Activated T-helper 1 cell treated with anti-CD3 and anti-CD28 coated beads, Interleukin-2, amount 50 U/mL, for 16 hours (primary cell): ENCODE results near the gene PLEKHA7.

Experiments
- DNase-seq, 2 donors: peaks; one replicate each; pipeline ENCODE4 v3.0.0-alpha.2; 2020; ENCODE audit warnings: low read depth in 1 of 2, low spot score in 1 of 2

Gene PLEKHA7

GRCh38 chr11:16776711-16777612 is 237.3 kb downstream of the PLEKHA7 start:
- no peak for DNase-seq

- no peak for DNase-seq
Measured at GRCh38 chr11:16775614-16776283, 238.5 kb downstream of the PLEKHA7 start.

GRCh38 chr11:16774936-16775613 is 239.1 kb downstream of the PLEKHA7 start:
- no peak for DNase-seq

GRCh38 chr11:16773981-16774935 is 240.0 kb downstream of the PLEKHA7 start:
- no peak for DNase-seq

GRCh38 chr11:16772141-16772512 is 242.1 kb downstream of the PLEKHA7 start:
- no peak for DNase-seq

- no peak for DNase-seq
Measured at GRCh38 chr11:16771350-16772140, 242.7 kb downstream of the PLEKHA7 start.

- DNase-seq, result no peak
Measured at GRCh38 chr11:16770016-16770415, 244.2 kb downstream of the PLEKHA7 start.

- no peak for DNase-seq
Measured at GRCh38 chr11:16769386-16769785, 244.8 kb downstream of the PLEKHA7 start.

- no peak for DNase-seq
Measured at GRCh38 chr11:16767957-16768356, 246.3 kb downstream of the PLEKHA7 start.

GRCh38 chr11:16767137-16767536 is 247.1 kb downstream of the PLEKHA7 start:
- no peak for DNase-seq

GRCh38 chr11:16764888-16765287 is 249.3 kb downstream of the PLEKHA7 start:
- DNase-seq, result no peak

- no peak for DNase-seq
Measured at GRCh38 chr11:16763746-16764145, 250.5 kb downstream of the PLEKHA7 start.

GRCh38 chr11:16759857-16760508 is 254.2 kb downstream of the PLEKHA7 start:
- no peak for DNase-seq

- no peak for DNase-seq
Measured at GRCh38 chr11:16758382-16759024, 255.7 kb downstream of the PLEKHA7 start.

- DNase-seq, result no peak
Measured at GRCh38 chr11:16750417-16750816, 263.8 kb downstream of the PLEKHA7 start.

- DNase-seq, result no peak
Measured at GRCh38 chr11:16749666-16750065, 264.5 kb downstream of the PLEKHA7 start.

- DNase-seq, result no peak
Measured at GRCh38 chr11:16749092-16749491, 265.1 kb downstream of the PLEKHA7 start.

- no peak for DNase-seq
Measured at GRCh38 chr11:16745950-16746605, 268.1 kb downstream of the PLEKHA7 start.
